HCT116 (cell line): ENCODE data around the gene DIS3L2. TPM values are rescaled to one million over a fixed set of nuclear protein-coding genes. Genes with fewer than 3 reads are reported as not detected.

Experiments
- ATAC-seq: fragments of 200-7000 bp; cut with Tn5 transposase; 2 replicates; pipeline ENCODE4 v1.9.1; 2020; ENCODE audit warnings: mild to moderate bottlenecking, moderate library complexity
- BruUV-seq: library from RNA; stranded (reverse); fragments of 400-500 nt; replicated peaks from 2 replicates; lab custom pipeline; 2021; lab: Mats Ljungman, UMichigan
- CTCF ChIA-PET: fragments of 300-600 bp; sonication (Branson Sonifier 250); formaldehyde crosslinking; loops from one replicate; lab custom pipeline; 2021; ENCODE audit warnings: antibody characterized with exemption; lab: Charles Lee
- POLR2A ChIA-PET: fragments of 300-600, 350-600 bp; sonication (Branson Sonifier 250); formaldehyde crosslinking; loops from one replicate; lab custom pipeline; 2021; ENCODE audit warnings: antibody characterized with exemption; lab: Charles Lee
- RAD21 ChIA-PET, 2 experiments: fragments of 300-600 bp; sonication (Branson Sonifier 250); formaldehyde crosslinking; loops; one replicate each; lab custom pipeline; 2023; ENCODE audit warnings: low total read pairs in 2 of 2; ENCODE audit not compliant: uncharacterized antibody in 2 of 2, unreplicated experiment in 2 of 2, low non-redundant PET in 1 of 2; lab: Charles Lee
- DNase-seq: peaks from one replicate; pipeline ENCODE4 v3.0.0-alpha.2; 2010; ENCODE audit warnings: low read depth, low spot score
- H2AFZ ChIP-seq: fragments of 200-600 bp; shearing (Covaris generic), sonication (generic); 2 replicates; pipeline ENCODE4 v1.6.1; 2017; ENCODE audit warnings: low read depth, mixed run types, mixed read lengths, antibody characterized with exemption, low read length; ENCODE audit not compliant: poor library complexity, severe bottlenecking
- H3K27ac ChIP-seq: 2 replicates; pipeline ENCODE4 v1.5.1; 2012; ENCODE audit warnings: low read depth, low read length
- H3K27me3 ChIP-seq: fragments of 200-600 bp; sonication (generic); 2 replicates; pipeline ENCODE4 v1.6.1; 2016; ENCODE audit warnings: mixed run types, low read length, mixed read lengths; ENCODE audit not compliant: insufficient read depth
- H3K36me3 ChIP-seq, 2 experiments: fragments of 200-500 bp in 1 of 2; fragments of 200-600 bp in 1 of 2; sonication (Bioruptor generic) in 1 of 2; sonication (generic) in 1 of 2; 2 replicates each; pipeline versions ENCODE4 v1.5.1 to v1.6.1; 2014 to 2016; ENCODE audit warnings: low read length in 2 of 2, inconsistent platforms in 1 of 2, mixed read lengths in 1 of 2, mixed run types in 1 of 2; ENCODE audit not compliant: insufficient read depth in 2 of 2, control insufficient read depth in 1 of 2
- H3K4me1 ChIP-seq, 2 experiments: fragments of 200-600 bp in 1 of 2; sonication (generic) in 1 of 2; 2 replicates each; pipeline versions ENCODE4 v1.5.1 to v1.6.1; 2012 to 2017; ENCODE audit warnings: low read length in 2 of 2, inconsistent platforms in 1 of 2, mild to moderate bottlenecking in 1 of 2, mixed read lengths in 1 of 2, mixed run types in 1 of 2, moderate library complexity in 1 of 2; ENCODE audit not compliant: insufficient read depth in 2 of 2, control insufficient read depth in 1 of 2
- H3K4me2 ChIP-seq: fragments of 200-600 bp; sonication (generic); 2 replicates; pipeline ENCODE4 v1.6.1; 2017; ENCODE audit warnings: mixed run types, low read length, mixed read lengths
- H3K4me3 ChIP-seq, 2 experiments: fragments of 200-600 bp in 1 of 2; sonication (generic) in 1 of 2; replicated peaks in 1 of 2; 2 replicates each; pipeline ENCODE4 v1.5.1; 2011 to 2016; ENCODE audit warnings: low read length in 2 of 2, control low read depth in 1 of 2, low read depth in 1 of 2, mild to moderate bottlenecking in 1 of 2, mixed read lengths in 1 of 2, mixed run types in 1 of 2
- H3K79me2 ChIP-seq: fragments of 200-600 bp; sonication (generic); 2 replicates; pipeline ENCODE4 v1.6.1; 2017; ENCODE audit warnings: mild to moderate bottlenecking, mixed run types, low read length, moderate library complexity, mixed read lengths; ENCODE audit not compliant: insufficient read depth
- H3K9ac ChIP-seq: fragments of 200-600 bp; sonication (generic); 2 replicates; pipeline ENCODE4 v1.6.1; 2016; ENCODE audit warnings: low read length, mixed read lengths
- H3K9me2 ChIP-seq: fragments of 200-600 bp; sonication (generic), shearing (Covaris generic); 2 replicates; pipeline ENCODE4 v1.6.1; 2017; ENCODE audit warnings: mixed run types, mild to moderate bottlenecking, moderate library complexity; ENCODE audit not compliant: insufficient read depth
- H3K9me3 ChIP-seq, 2 experiments: fragments of 200-500 bp in 1 of 2; fragments of 200-600 bp in 1 of 2; sonication (Bioruptor generic) in 1 of 2; sonication (generic) in 1 of 2; 2 replicates each; pipeline ENCODE4 v1.6.1; 2014 to 2017; ENCODE audit warnings: low read length in 2 of 2, mixed read lengths in 2 of 2, inconsistent platforms in 1 of 2, low read depth in 1 of 2, mild to moderate bottlenecking in 1 of 2, mixed run types in 1 of 2, moderate library complexity in 1 of 2; ENCODE audit not compliant: control insufficient read depth in 1 of 2, insufficient read depth in 1 of 2
- H4K20me1 ChIP-seq: fragments of 200-600 bp; sonication (generic), shearing (Covaris generic); 2 replicates; pipeline ENCODE4 v1.6.1; 2017; ENCODE audit warnings: mixed run types, mild to moderate bottlenecking, moderate library complexity; ENCODE audit not compliant: insufficient read depth
- EGR1 ChIP-seq: IDR thresholded peaks from 2 replicates; pipeline ENCODE4 v1.6.1; 2012; ENCODE audit warnings: low read depth
- ELF1 ChIP-seq: IDR thresholded peaks from 2 replicates; pipeline ENCODE4 v1.6.1; 2012; ENCODE audit warnings: low read depth, borderline replicate concordance
- EZH2phosphoT487 ChIP-seq: fragments of 200-600 bp; IDR thresholded peaks from 2 replicates; pipeline ENCODE4 v1.6.1; 2018; ENCODE audit warnings: antibody characterized with exemption, borderline replicate concordance
- JUND ChIP-seq: IDR thresholded peaks from 2 replicates; pipeline ENCODE4 v1.6.1; 2012
- POLR2AphosphoS5 ChIP-seq: IDR thresholded peaks from 2 replicates; pipeline ENCODE4 v1.6.1; 2011; ENCODE audit warnings: mild to moderate bottlenecking, low read depth, low read length, moderate library complexity
- REST ChIP-seq: IDR thresholded peaks from 2 replicates; pipeline ENCODE4 v1.6.1; 2012; ENCODE audit warnings: low read depth
- YY1 ChIP-seq: IDR thresholded peaks from 2 replicates; pipeline ENCODE4 v1.6.1; 2011; ENCODE audit warnings: low read length, low read depth, moderate library complexity, mild to moderate bottlenecking; ENCODE audit not compliant: insufficient replicate concordance; ENCODE audit errors: extremely low read depth
- intact Hi-C: fragments of 100-400 bp; cut with micrococcal nuclease; formaldehyde crosslinking; loops from 2 replicates; pipeline ENCODE4 v1.10.0; 2022
- total RNA-seq: library from RNA; stranded (reverse); gene quantifications from one replicate; pipeline ENCODE4 v1.2.1, GENCODE V29; 2021; ENCODE audit not compliant: unreplicated experiment
- TF ChIP-seq, protein P1 (sequence below), 3 experiments: fragments of 200-600 bp in 1 of 3; sonication (generic) in 1 of 3; IDR thresholded peaks in 2 of 3; conservative IDR thresholded peaks in 1 of 3; 2 replicates each; pipeline ENCODE4 v1.5.1; 2012 to 2017; ENCODE audit warnings: low read depth in 2 of 3, low read length in 2 of 3, antibody characterized with exemption in 1 of 3, borderline replicate concordance in 1 of 3, control low read depth in 1 of 3, mild to moderate bottlenecking in 1 of 3, mixed read lengths in 1 of 3, mixed run types in 1 of 3, moderate library complexity in 1 of 3; ENCODE audit not compliant: insufficient read depth in 1 of 3
- TF ChIP-seq, protein P2 (sequence below): IDR thresholded peaks from 2 replicates; pipeline ENCODE4 v1.6.1; 2011; ENCODE audit warnings: mild to moderate bottlenecking, low read length, moderate library complexity; ENCODE audit not compliant: insufficient replicate concordance; ENCODE audit errors: extremely low read depth

The DIS3L2 gene
- total RNA-seq, 1 experiment from 2014 or later = 42.5 TPM

DNA sequence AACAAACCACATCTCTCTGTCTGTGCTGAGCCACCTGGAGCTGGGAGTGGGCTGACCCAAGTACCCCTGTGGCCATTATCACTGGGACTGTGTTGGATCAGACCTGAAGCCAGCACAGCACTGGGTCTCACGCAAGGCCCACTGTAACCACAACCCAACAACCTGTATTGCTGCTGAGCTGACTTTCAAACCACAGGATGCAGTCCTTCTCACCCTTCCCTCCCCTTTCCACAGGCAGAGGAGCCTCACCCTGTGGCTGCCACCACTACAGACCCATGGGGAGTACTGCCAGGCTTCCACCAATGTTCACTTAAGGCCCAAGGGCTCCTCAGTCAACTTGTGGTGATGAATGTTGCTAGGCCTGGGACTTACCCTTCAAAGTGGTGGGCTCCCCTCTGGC lies 135.7 kb downstream of the DIS3L2 start:
- no peak overlapping the region for H3K27ac ChIP-seq
- no peak overlapping the region for H3K9ac ChIP-seq
- H3K4me1 ChIP-seq = no peaks in the 10 kb centered on the region
- H3K79me2 ChIP-seq = peaks cover 1% of the 10 kb centered on the region
- BruUV-seq = no TSS peak
- 0 out of 4 replicates have a peak, but pooled peaks cover 0 to 5% of the 10 kb centered on the region in 2 experiments for H3K36me3 ChIP-seq
- ATAC-seq = no peak
- no peaks in the 10 kb centered on the region for H3K27me3 ChIP-seq
- CTCF ChIA-PET = no interaction called here
- no peak overlapping the region for H2AFZ ChIP-seq
- H4K20me1 ChIP-seq = no peaks in the 10 kb centered on the region
- intact Hi-C loops = no loop called here
- RAD21 ChIA-PET = interaction anchor here in 1 of 2 experiments (0.6 kb wide), 1 partner anchor 96 kb away, joined by 3 read pairs; no protein-coding TSS in a partner anchor
- no peak overlapping the region for H3K4me3 ChIP-seq
- POLR2A ChIA-PET = no interaction called here
- no peaks in the 10 kb centered on the region for H3K9me2 ChIP-seq
- no peak for DNase-seq
- H3K4me2 ChIP-seq = no peak overlapping the region
- H3K9me3 ChIP-seq = no peaks in the 10 kb centered on the region
- TF ChIP-seq POLR2AphosphoS5 = no peak
- TF ChIP-seq EGR1 = no peak
- TF ChIP-seq REST = no peak
- TF ChIP-seq JUND = no peak
- no peak for TF ChIP-seq ELF1
- no peak for TF ChIP-seq YY1
- TF ChIP-seq EZH2phosphoT487 = no peak
- TF ChIP-seq, protein P1, sequence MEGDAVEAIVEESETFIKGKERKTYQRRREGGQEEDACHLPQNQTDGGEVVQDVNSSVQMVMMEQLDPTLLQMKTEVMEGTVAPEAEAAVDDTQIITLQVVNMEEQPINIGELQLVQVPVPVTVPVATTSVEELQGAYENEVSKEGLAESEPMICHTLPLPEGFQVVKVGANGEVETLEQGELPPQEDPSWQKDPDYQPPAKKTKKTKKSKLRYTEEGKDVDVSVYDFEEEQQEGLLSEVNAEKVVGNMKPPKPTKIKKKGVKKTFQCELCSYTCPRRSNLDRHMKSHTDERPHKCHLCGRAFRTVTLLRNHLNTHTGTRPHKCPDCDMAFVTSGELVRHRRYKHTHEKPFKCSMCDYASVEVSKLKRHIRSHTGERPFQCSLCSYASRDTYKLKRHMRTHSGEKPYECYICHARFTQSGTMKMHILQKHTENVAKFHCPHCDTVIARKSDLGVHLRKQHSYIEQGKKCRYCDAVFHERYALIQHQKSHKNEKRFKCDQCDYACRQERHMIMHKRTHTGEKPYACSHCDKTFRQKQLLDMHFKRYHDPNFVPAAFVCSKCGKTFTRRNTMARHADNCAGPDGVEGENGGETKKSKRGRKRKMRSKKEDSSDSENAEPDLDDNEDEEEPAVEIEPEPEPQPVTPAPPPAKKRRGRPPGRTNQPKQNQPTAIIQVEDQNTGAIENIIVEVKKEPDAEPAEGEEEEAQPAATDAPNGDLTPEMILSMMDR (IDR thresholded peaks at IDR 0.05 in 2 of 3, conservative IDR thresholded peaks at IDR 0.05 in 1 of 3; ENCODE audit: borderline replicate concordance in 1 of 3, insufficient read depth in 1 of 3, low read depth in 2 of 3, low read length in 2 of 3) = no peak
- TF ChIP-seq, protein P2, sequence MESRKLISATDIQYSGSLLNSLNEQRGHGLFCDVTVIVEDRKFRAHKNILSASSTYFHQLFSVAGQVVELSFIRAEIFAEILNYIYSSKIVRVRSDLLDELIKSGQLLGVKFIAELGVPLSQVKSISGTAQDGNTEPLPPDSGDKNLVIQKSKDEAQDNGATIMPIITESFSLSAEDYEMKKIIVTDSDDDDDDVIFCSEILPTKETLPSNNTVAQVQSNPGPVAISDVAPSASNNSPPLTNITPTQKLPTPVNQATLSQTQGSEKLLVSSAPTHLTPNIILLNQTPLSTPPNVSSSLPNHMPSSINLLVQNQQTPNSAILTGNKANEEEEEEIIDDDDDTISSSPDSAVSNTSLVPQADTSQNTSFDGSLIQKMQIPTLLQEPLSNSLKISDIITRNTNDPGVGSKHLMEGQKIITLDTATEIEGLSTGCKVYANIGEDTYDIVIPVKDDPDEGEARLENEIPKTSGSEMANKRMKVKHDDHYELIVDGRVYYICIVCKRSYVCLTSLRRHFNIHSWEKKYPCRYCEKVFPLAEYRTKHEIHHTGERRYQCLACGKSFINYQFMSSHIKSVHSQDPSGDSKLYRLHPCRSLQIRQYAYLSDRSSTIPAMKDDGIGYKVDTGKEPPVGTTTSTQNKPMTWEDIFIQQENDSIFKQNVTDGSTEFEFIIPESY = no peak
